Heart left ventricle (tissue), 16 donors: ENCODE measurements around the gene IQSEC1. TPM values are rescaled to one million over a fixed set of nuclear protein-coding genes. Genes with fewer than 3 reads are reported as not detected.

Source experiments
- ATAC-seq, 4 donors: fragments of 200-7000 bp; cut with Tn5 transposase; one replicate each; pipeline ENCODE4 v1.9.1; 2020 to 2022; ENCODE audit warnings: moderate library complexity in 4 of 4, mild to moderate bottlenecking in 3 of 4, moderate number of reproducible peaks in 1 of 4
- DNase-seq, 5 donors: peaks; one replicate each; pipeline ENCODE4 v3.0.0-alpha.2; 2020
- H3K27ac ChIP-seq, 12 donors: fragments of 200-600 bp; sonication (generic) in 4 of 12; one replicate each; pipeline versions ENCODE4 v1.5.0 to v1.8.0; 2016 to 2022; ENCODE audit warnings: mild to moderate bottlenecking in 2 of 12
- H3K27me3 ChIP-seq, 9 donors: fragments of 200-600 bp; sonication (generic) in 2 of 9; one replicate each; pipeline versions ENCODE4 v1.5.1 to v1.8.0; 2016 to 2022; ENCODE audit warnings: mild to moderate bottlenecking in 3 of 9
- H3K36me3 ChIP-seq, 9 donors: fragments of 200-600 bp; sonication (generic) in 2 of 9; one replicate each; pipeline versions ENCODE4 v1.5.0 to v1.8.0; 2018 to 2022; ENCODE audit warnings: mild to moderate bottlenecking in 2 of 9
- H3K4me1 ChIP-seq, 12 donors: fragments of 200-600 bp; sonication (generic) in 4 of 12; one replicate each; pipeline versions ENCODE4 v1.5.0 to v1.8.0; 2016 to 2022; ENCODE audit warnings: mild to moderate bottlenecking in 3 of 12
- H3K4me3 ChIP-seq, 12 donors: fragments of 200-600 bp; sonication (generic) in 4 of 12; one replicate each; pipeline versions ENCODE4 v1.5.0 to v1.8.0; 2017 to 2022; ENCODE audit warnings: mild to moderate bottlenecking in 9 of 12, moderate library complexity in 4 of 12
- H3K9me3 ChIP-seq, 12 donors: fragments of 200-600 bp; sonication (generic) in 4 of 12; one replicate each; pipeline versions ENCODE4 v1.5.0 to v1.8.0; 2016 to 2022; ENCODE audit warnings: mild to moderate bottlenecking in 1 of 12
- CTCF ChIP-seq, 12 donors: fragments of 200-600 bp; sonication (generic) in 4 of 12; IDR thresholded peaks; one replicate each; pipeline versions ENCODE4 v1.5.0 to v1.8.0; 2018 to 2022; ENCODE audit warnings: antibody characterized with exemption in 12 of 12, mild to moderate bottlenecking in 5 of 12
- POLR2A ChIP-seq, 2 donors: fragments of 450-650 bp; IDR thresholded peaks; one replicate each; pipeline ENCODE4 v1.6.1; 2017; ENCODE audit warnings: antibody characterized with exemption in 2 of 2, mild to moderate bottlenecking in 2 of 2, moderate library complexity in 2 of 2
- WGBS, 4 donors: extraction: QIAGEN DNeasy Blood & Tissue Kit in 2 of 4; methylation state at CpG; one replicate each; pipeline versions ENCODE4 v1.1.5 to v1.1.7; 2013 to 2018; 5-methylcytosine and 5-hydroxymethylcytosine counted together
- intact Hi-C, 10 donors: fragments of 100-400 bp; cut with DNase I; formaldehyde crosslinking; loops; one replicate each; pipeline versions ENCODE4 v1.11.1 to v1.14.2; 2022
- long read RNA-seq, 3 donors: library from polyadenylated mRNA; unstranded; transcript quantifications; one replicate each; pipeline ENCODE4 v2.0.0, GENCODE V29; 2020 to 2021
- polyA plus RNA-seq, 2 donors: library from polyadenylated mRNA; stranded (reverse); fragments of 200-250 nt; gene quantifications; one replicate each; pipeline ENCODE4 v1.2.3, GENCODE V29; 2013
- total RNA-seq, 9 donors: library from RNA; depleted of rRNA in 2 of 9; stranded (reverse); fragments of >200 nt in 2 of 9; fragmentation: NEBNext Ultra II Directional in 3 of 9; extraction: Animal tissue kit (Norgen Biotek cat#: 25700) in 3 of 9; gene quantifications; one replicate each; pipeline versions ENCODE4 v1.1.0 to v1.2.4, GENCODE V29; 2016 to 2023
- donor health status: ischemic (EF 13 %, LVEDD 7.1; RV severe dilation, severe dysfunction).
- donor health status: healthy with polysubstance abuse.
- donor health status: DM: no; HTN: yes; CAD: no.
- donor health status: DM: no; HTN: no; CAD: no.
- donor health status: ischemic (EF 25% LVEDD 6.9; RV normal size, moderate dysfunction).
- donor health status: ischemic (EF 25% LVEDD 5.7; RV mildly dilated, moderate dysfunction).
- donor health status: healthy.
- donor health status: DM: yes; HTN: yes; CAD: no.
- donor health status: ischemic (EF 35%, LVEDD 5.7; RV mildly dilated, moderate dysfunction).
- donor health status: nonischemic (EF 11% LVEDD 7.7; RV severe dilation, severe dysfunction).
- donor health status: DM: yes; HTN: yes; CAD: no.
- donor health status: PGD.
- donor health status: ischemic (EF 29% LVEDD 5.4; RV normal size, mild dysfunction).
- donor health status: nonischemic (EF 23%, LVEDD 6.1; RV moderate dilation, normal function).

The IQSEC1 gene
- 10 to 100 TPM; 44.2 to 79.1 (median 64.5) TPM for total RNA-seq
- polyA plus RNA-seq = 10 to 100 TPM; 28.8 to 31.7 TPM
- long read RNA-seq, donor 1, partial matches to known transcripts = 92 of 94 reads
- long read RNA-seq, donor 1, other reads (novel, unspliced or antisense) = 2 of 94 reads
- long read RNA-seq, donor 2, partial matches to known transcripts = 237 of 242 reads
- long read RNA-seq, donor 2, other reads (novel, unspliced or antisense) = 5 of 242 reads
- long read RNA-seq, donor 3, partial matches to known transcripts = 89 of 95 reads
- long read RNA-seq, donor 3, other reads (novel, unspliced or antisense) = 6 of 95 reads

GRCh38 chr3:13073326-13074005 is at the start of gene IQSEC1:
IQSEC1 (minus strand) TSS chr3:13073429; CDS start chr3:13073014, 415 bp downstream.
- intact Hi-C loops = no loop called here
- TF ChIP-seq POLR2A (IDR thresholded peaks at IDR 0.05) = no peak
- no peak for TF ChIP-seq CTCF (IDR thresholded peaks at IDR 0.05)
- peaks cover 10 to 69% (median 34%) of the 10 kb centered on the region in 12 donors for H3K4me1 ChIP-seq
- ATAC-seq (peak in 2 of 4 donors; percentile 11 to 32), DNase-seq (peak; percentile 58 to 84 (median 62))
- peak within 1 kb of the TSS in 11 of 12 donors; percentile 12 to 42 (median 26) for H3K4me3 ChIP-seq
- H3K27me3 ChIP-seq = peaks cover 0 to 24% (median 0%) of the 10 kb centered on the region in 9 donors
- H3K36me3 ChIP-seq = no peaks in the 10 kb centered on the region
- H3K9me3 ChIP-seq = no peaks in the 10 kb centered on the region
- 5 to 35% (median 11%) methylated on average over 7 to 63 of the region's 63 CpGs for WGBS, 4 donors
- peak within 1 kb of the TSS in 7 of 12 donors; percentile 65 to 85 (median 70) for H3K27ac ChIP-seq

DNA sequence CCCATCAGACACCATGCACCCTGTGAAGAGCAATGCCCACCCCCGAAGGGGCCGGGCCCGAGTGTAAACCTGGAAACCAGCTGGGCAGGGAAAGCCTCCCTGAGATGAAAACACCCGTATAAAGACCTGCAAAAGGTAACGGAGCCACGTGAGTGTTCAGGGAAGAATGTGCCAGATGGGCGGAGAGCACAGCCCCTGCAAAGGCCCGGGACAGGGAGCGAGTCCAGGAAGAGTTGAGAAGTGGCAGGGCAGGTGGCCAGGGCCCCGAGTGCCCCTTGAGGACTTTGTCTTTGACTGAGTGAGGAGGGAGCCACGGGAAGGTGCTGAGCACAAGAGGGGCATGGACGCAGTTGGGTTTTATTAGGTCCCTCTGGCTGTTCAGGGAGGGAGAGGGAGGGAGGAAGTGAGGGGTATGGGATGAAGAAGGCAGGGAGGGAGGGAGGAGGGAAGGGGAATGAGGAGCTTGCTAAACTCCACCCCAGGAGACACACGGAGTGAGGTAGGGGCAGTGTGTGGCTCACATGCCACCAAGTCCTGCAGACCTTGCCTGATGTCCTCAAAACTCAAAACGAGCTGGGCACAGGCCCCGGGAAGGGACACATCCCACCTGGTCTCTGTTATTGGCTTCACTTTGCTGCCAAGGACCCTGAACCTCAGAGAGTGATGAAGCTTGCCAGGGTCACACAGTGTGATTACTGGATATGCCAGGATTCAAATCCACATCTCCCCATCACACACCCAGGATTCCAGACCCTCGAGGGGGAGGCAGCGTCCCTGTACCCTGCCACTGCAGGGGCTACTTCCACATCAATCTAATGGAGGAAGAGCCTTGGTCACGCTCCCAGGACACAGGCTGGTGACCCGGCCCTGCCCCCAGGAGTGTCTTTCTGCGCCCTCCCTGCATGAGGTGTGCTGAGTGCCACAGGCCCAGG is 49.1 kb upstream of the IQSEC1 start:
- ATAC-seq (no peak), DNase-seq (no peak)
- no peak for TF ChIP-seq POLR2A (IDR thresholded peaks at IDR 0.05)
- no peak for TF ChIP-seq CTCF (IDR thresholded peaks at IDR 0.05)
- Histone ChIP-seq H3K27me3 (no peaks in the 10 kb centered on the region), H3K4me1 (no peaks in the 10 kb centered on the region), H3K9me3 (no peaks in the 10 kb centered on the region), H3K4me3 (no peak overlapping the region), H3K27ac (no peak overlapping the region), H3K36me3 (no peaks in the 10 kb centered on the region)
- intact Hi-C loops = no loop called here
- 75 to 78% (median 77%) methylated on average over 15 to 20 of the region's 20 CpGs for WGBS, 4 donors

DNA sequence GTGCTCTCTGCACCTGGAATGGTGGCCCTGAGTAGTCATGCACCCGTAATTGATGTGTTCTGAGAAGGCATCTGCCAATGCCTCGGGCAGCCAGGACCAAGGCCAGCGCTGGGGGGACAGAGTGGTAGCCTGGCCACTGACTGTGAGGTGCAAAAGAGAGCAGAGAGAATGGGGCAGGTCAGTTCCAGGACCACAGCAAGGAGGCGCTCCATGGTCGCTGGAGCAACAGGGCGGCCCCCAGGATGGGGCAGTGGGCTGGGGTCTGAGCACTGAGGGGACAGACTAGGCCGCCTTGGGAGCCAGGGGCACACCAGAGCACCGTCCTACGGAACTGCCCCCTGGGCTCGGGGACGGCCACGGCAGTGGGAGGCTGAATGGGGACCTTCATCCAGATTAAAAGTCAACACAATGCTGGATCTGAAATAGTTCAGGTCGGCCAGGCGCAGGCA is 48.3 kb upstream of the IQSEC1 start:
- H3K4me3 ChIP-seq = no peak overlapping the region
- H3K27ac ChIP-seq = no peak overlapping the region
- 81 to 84% (median 82%) methylated on average over 14 of the region's 14 CpGs for WGBS, 4 donors
- no peaks in the 10 kb centered on the region for H3K27me3 ChIP-seq
- no peaks in the 10 kb centered on the region for H3K36me3 ChIP-seq
- TF ChIP-seq CTCF (IDR thresholded peaks at IDR 0.05) (no peak), POLR2A (IDR thresholded peaks at IDR 0.05) (no peak)
- ATAC-seq (no peak), DNase-seq (no peak)
- H3K9me3 ChIP-seq = no peaks in the 10 kb centered on the region
- intact Hi-C loops = no loop called here
- H3K4me1 ChIP-seq = no peaks in the 10 kb centered on the region
